ENCODE results near the gene BBOX1. TPM values are rescaled to one million over a fixed set of nuclear protein-coding genes. Genes with fewer than 3 reads are reported as not detected.

The BBOX1 gene
- total and polyA plus RNA-seq, 2 of the 4 experiments (the other 2 are of a cell fraction): not detected

GRCh38 chr11:27060816-27061460 is 20.3 kb downstream of the BBOX1 start:
- dilution Hi-C loops (cut with HindIII; ENCODE audit: low sequenced_read_pairs, unreplicated experiment) (no loop called here), intact Hi-C loops (cut with micrococcal nuclease) (no loop called here), in situ Hi-C loops (cut with MboI; ENCODE audit: low sequenced_read_pairs) (no loop called here)
- Histone ChIP-seq H2AK5ac (ENCODE audit: low read depth, low read length) (no peak overlapping the region), H3K4ac (ENCODE audit: low read depth, low read length) (no peak overlapping the region), H3K4me3 (ENCODE audit: insufficient read depth, low read depth, low read length) (no peak overlapping the region), H3K27me3 (ENCODE audit: control insufficient read depth, insufficient read depth, low read length) (no peaks in the 10 kb centered on the region), H2BK15ac (ENCODE audit: low read depth, low read length) (no peak overlapping the region), H3K56ac (ENCODE audit: extremely low read depth, insufficient read depth, low read length) (no peak overlapping the region), H2BK5ac (ENCODE audit: low read depth, low read length, poor library complexity, severe bottlenecking) (no peak overlapping the region), H3K9me3 (ENCODE audit: control insufficient read depth, insufficient read depth, low read length) (no peaks in the 10 kb centered on the region; the same call in 1 of the 2 replicates), H4K8ac (ENCODE audit: low read depth in 2 of 2, low read length in 2 of 2) (no peak overlapping the region), H3K79me1 (ENCODE audit: low read depth in 1 of 2, low read length in 2 of 2) (no peaks in the 10 kb centered on the region), H3K27ac (ENCODE audit: insufficient read depth, low read length) (no peak overlapping the region), H3K9ac (ENCODE audit: low read depth, low read length) (no peak overlapping the region), H3K23ac (ENCODE audit: low read depth, low read length) (no peak overlapping the region), H2AFZ (replicated peaks; ENCODE audit: low read length, poor library complexity) (no peak overlapping the region), H3K18ac (ENCODE audit: low read depth, low read length) (no peak overlapping the region), H3K4me2 (ENCODE audit: low read depth, low read length) (no peak overlapping the region), H3K9me1 (ENCODE audit: insufficient read depth, low read length) (no peaks in the 10 kb centered on the region), H2BK120ac (ENCODE audit: low read depth, low read length) (no peak overlapping the region), H4K91ac (ENCODE audit: insufficient read depth, low read depth, low read length) (no peak overlapping the region), H2AK9ac (replicated peaks; ENCODE audit: low read depth, low read length, poor library complexity) (no peak overlapping the region), H3K36me3 (ENCODE audit: control insufficient read depth, insufficient read depth, low read length) (no peaks in the 10 kb centered on the region), H4K5ac (ENCODE audit: low read depth, low read length) (no peak overlapping the region), H2BK20ac (ENCODE audit: low read depth, low read length) (no peak overlapping the region), H4K20me1 (ENCODE audit: insufficient read depth, low read length) (no peaks in the 10 kb centered on the region), H3K14ac (replicated peaks; ENCODE audit: low read depth, low read length) (no peak overlapping the region), H3K4me1 (ENCODE audit: control insufficient read depth, insufficient read depth, low read length) (no peaks in the 10 kb centered on the region)
- no TSS peak for BruUV-seq (replicated peaks)
- ChIA-PET CTCF (interaction anchor here (0.6 kb wide), 1 partner anchor 50 kb away, joined by 3 read pairs; no protein-coding TSS in a partner anchor), POLR2A (ENCODE audit: unreplicated experiment) (interaction anchor here (0.6 kb wide), 1 partner anchor 60 kb away, joined by 3 read pairs; no protein-coding TSS in a partner anchor)
- no peak for ATAC-seq (ENCODE audit: low read depth)
- WGBS, 2 experiments (ENCODE audit: extremely low coverage in 2 of 2, insufficient read length in 1 of 2): no CpG with 5 or more reads among the region's 3 CpGs
- no peak for DNase-seq
- TF ChIP-seq BHLHE40 (IDR thresholded peaks at IDR 0.05; ENCODE audit: low read depth, low read length) (no peak), RCOR1 (IDR thresholded peaks at IDR 0.05; ENCODE audit: insufficient replicate concordance, low read length) (no peak), ELK1 (IDR thresholded peaks at IDR 0.05; ENCODE audit: borderline replicate concordance, low read depth, low read length) (no peak), USF2 (IDR thresholded peaks at IDR 0.05; ENCODE audit: low read depth, low read length) (no peak), CTCF (conservative IDR thresholded peaks at IDR 0.05; ENCODE audit: low read depth, low read length) (no peak), MAFK (IDR thresholded peaks at IDR 0.05; ENCODE audit: low read depth, low read length) (no peak), MAZ (IDR thresholded peaks at IDR 0.05; ENCODE audit: borderline replicate concordance, low read depth, low read length) (no peak), FOS (IDR thresholded peaks at IDR 0.05; ENCODE audit: low read depth, low read length) (no peak), SMC3 (IDR thresholded peaks at IDR 0.05; ENCODE audit: low read depth, low read length) (no peak), MXI1 (IDR thresholded peaks at IDR 0.05; ENCODE audit: borderline replicate concordance, low read depth, low read length) (no peak), CHD1 (IDR thresholded peaks at IDR 0.05; ENCODE audit: low read depth, low read length) (no peak), NFE2L2 (IDR thresholded peaks at IDR 0.05; ENCODE audit: low read depth, low read length) (no peak), RAD21 (IDR thresholded peaks at IDR 0.05; ENCODE audit: low read length) (no peak), RFX5 (IDR thresholded peaks at IDR 0.05; ENCODE audit: low read depth, low read length) (no peak), POLR2A (IDR thresholded peaks at IDR 0.05; ENCODE audit: low read depth, low read length) (no peak), CEBPB (IDR thresholded peaks at IDR 0.05; ENCODE audit: low read depth, low read length) (no peak)

Data from IMR-90 (cell line).